Panc1 (cell line): ENCODE data around the gene TRAPPC5.

Source experiments
- POLR2AphosphoS5 ChIP-seq: IDR thresholded peaks from 2 replicates; pipeline ENCODE4 v1.6.1; 2012; ENCODE audit warnings: mild to moderate bottlenecking, low read depth, low read length, moderate library complexity
- TF ChIP-seq, protein P1 (sequence below): fragments of 450-650 bp; IDR thresholded peaks from 2 replicates; pipeline ENCODE4 v1.5.1; 2017; ENCODE audit warnings: mild to moderate bottlenecking
- TF ChIP-seq, protein P2 (sequence below), 2 experiments: IDR thresholded peaks; 2 replicates each; pipeline ENCODE4 v1.6.1; 2011 to 2012; ENCODE audit warnings: low read depth in 2 of 2, control low read depth in 1 of 2, low read length in 1 of 2, mild to moderate bottlenecking in 1 of 2, moderate library complexity in 1 of 2; ENCODE audit not compliant: insufficient read depth in 1 of 2

DNA sequence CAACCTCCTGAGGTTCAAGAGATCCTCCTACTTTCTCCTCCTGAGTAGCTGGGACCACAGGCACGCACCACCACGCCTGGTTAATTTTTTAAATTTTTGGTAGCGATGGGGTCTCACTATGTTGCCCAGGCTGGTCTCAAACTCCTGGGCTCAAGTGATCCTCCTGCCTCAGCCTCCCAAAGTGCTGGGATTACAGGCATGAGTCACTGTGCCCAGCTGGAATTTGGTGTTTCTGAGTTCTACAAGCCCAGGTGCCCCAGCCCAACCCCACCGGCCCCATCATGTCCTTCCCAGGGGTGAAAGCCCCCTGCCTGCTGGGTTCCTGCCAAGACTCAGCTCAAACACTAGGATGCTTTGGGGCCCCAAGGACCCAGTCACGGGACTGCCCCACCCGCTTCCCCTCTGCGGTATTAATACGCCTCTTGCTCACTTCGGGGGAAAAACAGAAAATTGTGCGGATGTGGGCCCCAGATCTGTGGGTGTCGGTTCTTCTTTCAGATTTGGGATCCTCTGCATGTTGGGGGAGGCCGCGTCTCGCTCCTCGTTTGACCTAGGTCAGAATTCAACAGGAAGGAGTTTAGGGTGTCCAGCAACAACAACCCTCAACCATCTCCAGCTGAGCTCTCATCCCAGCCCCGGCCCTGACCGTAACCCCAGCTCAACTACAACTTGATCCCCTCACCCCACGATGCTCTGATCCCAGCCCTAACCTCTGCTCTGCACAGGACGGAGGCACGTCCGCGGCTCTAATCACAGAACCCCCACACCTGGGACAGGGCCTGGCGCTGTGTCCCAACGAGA, 25.0 kb downstream of the TRAPPC5 start:
- TF ChIP-seq, protein P1, sequence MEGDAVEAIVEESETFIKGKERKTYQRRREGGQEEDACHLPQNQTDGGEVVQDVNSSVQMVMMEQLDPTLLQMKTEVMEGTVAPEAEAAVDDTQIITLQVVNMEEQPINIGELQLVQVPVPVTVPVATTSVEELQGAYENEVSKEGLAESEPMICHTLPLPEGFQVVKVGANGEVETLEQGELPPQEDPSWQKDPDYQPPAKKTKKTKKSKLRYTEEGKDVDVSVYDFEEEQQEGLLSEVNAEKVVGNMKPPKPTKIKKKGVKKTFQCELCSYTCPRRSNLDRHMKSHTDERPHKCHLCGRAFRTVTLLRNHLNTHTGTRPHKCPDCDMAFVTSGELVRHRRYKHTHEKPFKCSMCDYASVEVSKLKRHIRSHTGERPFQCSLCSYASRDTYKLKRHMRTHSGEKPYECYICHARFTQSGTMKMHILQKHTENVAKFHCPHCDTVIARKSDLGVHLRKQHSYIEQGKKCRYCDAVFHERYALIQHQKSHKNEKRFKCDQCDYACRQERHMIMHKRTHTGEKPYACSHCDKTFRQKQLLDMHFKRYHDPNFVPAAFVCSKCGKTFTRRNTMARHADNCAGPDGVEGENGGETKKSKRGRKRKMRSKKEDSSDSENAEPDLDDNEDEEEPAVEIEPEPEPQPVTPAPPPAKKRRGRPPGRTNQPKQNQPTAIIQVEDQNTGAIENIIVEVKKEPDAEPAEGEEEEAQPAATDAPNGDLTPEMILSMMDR, result no peak
- TF ChIP-seq, protein P2, sequence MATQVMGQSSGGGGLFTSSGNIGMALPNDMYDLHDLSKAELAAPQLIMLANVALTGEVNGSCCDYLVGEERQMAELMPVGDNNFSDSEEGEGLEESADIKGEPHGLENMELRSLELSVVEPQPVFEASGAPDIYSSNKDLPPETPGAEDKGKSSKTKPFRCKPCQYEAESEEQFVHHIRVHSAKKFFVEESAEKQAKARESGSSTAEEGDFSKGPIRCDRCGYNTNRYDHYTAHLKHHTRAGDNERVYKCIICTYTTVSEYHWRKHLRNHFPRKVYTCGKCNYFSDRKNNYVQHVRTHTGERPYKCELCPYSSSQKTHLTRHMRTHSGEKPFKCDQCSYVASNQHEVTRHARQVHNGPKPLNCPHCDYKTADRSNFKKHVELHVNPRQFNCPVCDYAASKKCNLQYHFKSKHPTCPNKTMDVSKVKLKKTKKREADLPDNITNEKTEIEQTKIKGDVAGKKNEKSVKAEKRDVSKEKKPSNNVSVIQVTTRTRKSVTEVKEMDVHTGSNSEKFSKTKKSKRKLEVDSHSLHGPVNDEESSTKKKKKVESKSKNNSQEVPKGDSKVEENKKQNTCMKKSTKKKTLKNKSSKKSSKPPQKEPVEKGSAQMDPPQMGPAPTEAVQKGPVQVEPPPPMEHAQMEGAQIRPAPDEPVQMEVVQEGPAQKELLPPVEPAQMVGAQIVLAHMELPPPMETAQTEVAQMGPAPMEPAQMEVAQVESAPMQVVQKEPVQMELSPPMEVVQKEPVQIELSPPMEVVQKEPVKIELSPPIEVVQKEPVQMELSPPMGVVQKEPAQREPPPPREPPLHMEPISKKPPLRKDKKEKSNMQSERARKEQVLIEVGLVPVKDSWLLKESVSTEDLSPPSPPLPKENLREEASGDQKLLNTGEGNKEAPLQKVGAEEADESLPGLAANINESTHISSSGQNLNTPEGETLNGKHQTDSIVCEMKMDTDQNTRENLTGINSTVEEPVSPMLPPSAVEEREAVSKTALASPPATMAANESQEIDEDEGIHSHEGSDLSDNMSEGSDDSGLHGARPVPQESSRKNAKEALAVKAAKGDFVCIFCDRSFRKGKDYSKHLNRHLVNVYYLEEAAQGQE (IDR thresholded peaks at IDR 0.05; ENCODE audit: insufficient read depth in 1 of 2, low read depth in 2 of 2, low read length in 1 of 2), result no peak
- TF ChIP-seq POLR2AphosphoS5, result no peak
